NB4 (cell line): ENCODE results near the gene MTFMT.

Experiments used
- CTCF ChIP-seq: IDR thresholded peaks from one replicate; pipeline ENCODE4 v1.5.1; 2012; ENCODE audit warnings: low read depth, low read length
- POLR2A ChIP-seq: IDR thresholded peaks from 2 replicates; pipeline ENCODE4 v1.6.1; 2011; ENCODE audit warnings: mild to moderate bottlenecking; ENCODE audit not compliant: insufficient read length; ENCODE audit errors: extremely low read depth

- TF ChIP-seq CTCF (no peak), POLR2A (no peak)
These were observed 22.6 kb downstream of the MTFMT start for GRCh38 chr15:65006876-65007275.
